Stimulated activated naive CD8-positive, alpha-beta T cell treated with anti-CD3 and anti-CD28 coated beads, Interleukin-15, Interleukin-2, amounts not matched to agents 100 ng/mL and 50 ng/mL, for 24 hours (primary cell): ENCODE measurements around the gene KBTBD4.
"Not testable (repeated sequence)": the region's sequence is repeated elsewhere in the genome, so short reads cannot be mapped to it uniquely, and the experiment has no call there.

ENCODE experiments used
- H3K27ac Mint-ChIP-seq: one replicate; pipeline ENCODE4 v1.8.0; 2021; ENCODE audit warnings: mild to moderate bottlenecking, mixed read lengths
- H3K27me3 Mint-ChIP-seq: one replicate; pipeline ENCODE4 v1.8.0; 2021; ENCODE audit warnings: mixed read lengths
- H3K36me3 Mint-ChIP-seq: one replicate; pipeline ENCODE4 v1.8.0; 2021; ENCODE audit warnings: low read depth, mixed read lengths
- H3K4me1 Mint-ChIP-seq: one replicate; pipeline ENCODE4 v1.8.0; 2021; ENCODE audit warnings: low read depth, mixed read lengths
- H3K4me3 Mint-ChIP-seq: one replicate; pipeline ENCODE4 v1.8.0; 2021; ENCODE audit warnings: mild to moderate bottlenecking, mixed read lengths
- H3K9me3 Mint-ChIP-seq: one replicate; pipeline ENCODE4 v1.8.0; 2021; ENCODE audit warnings: mixed read lengths

KBTBD4 gene

DNA sequence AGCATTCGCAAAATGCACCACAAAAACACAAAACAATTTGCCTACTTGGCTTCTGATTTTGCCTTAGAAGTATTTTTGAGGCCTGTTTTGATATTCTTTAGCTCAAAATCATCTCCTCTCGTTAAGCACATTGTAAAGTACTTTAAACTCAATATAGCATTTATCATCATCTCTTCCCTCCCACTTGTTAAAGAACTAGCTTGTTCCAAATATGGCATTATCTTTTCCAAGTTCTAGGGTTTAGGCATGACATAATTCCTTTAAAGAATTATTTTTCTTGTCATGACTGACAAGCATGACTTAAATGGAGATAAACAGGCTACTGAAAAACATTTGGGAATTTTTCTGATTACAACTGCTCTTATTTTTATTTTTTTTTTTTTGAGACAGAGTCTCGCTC is 47.1 kb downstream of the KBTBD4 start:
- no peak overlapping the region for H3K4me3 Mint-ChIP-seq
- H3K36me3 Mint-ChIP-seq: peaks cover 16% of the 10 kb centered on the region
- H3K9me3 Mint-ChIP-seq: no peaks in the 10 kb centered on the region
- peaks cover 53% of the 10 kb centered on the region for H3K4me1 Mint-ChIP-seq
- no peaks in the 10 kb centered on the region for H3K27me3 Mint-ChIP-seq
- H3K27ac Mint-ChIP-seq: no peak overlapping the region

DNA sequence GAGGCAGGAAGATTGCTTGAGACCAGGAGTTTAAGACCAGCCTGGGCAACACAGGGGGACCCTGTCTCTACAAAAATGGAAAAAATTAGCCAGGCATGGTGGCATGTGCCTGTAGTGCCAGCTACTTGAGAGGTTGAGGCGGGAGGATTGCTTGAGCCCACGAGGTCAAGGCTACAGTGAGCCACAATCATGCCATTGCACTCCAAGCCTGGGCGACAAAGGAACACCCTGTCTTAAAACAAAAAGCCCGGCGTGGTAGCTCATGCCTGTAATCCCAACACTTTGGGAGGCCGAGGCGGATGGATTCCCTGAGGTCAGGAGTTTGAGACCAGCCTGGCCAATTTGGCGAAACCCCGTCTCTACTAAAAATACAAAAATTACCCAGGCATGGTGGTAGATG is 48.0 kb downstream of the KBTBD4 start:
- H3K27me3 Mint-ChIP-seq, H3K4me3 Mint-ChIP-seq, H3K9me3 Mint-ChIP-seq: not testable (repeated sequence)
- Mint-ChIP-seq H3K36me3 (peaks cover 13% of the 10 kb centered on the region), H3K27ac (peak overlapping the region; percentile 70), H3K4me1 (peaks cover 63% of the 10 kb centered on the region)

- Mint-ChIP-seq H3K9me3 (no peaks in the 10 kb centered on the region), H3K27me3 (no peaks in the 10 kb centered on the region), H3K36me3 (peaks cover 12% of the 10 kb centered on the region), H3K4me1 (peaks cover 67% of the 10 kb centered on the region), H3K27ac (peak overlapping the region; percentile 70), H3K4me3 (no peak overlapping the region)
These were observed 48.8 kb downstream of the KBTBD4 start for GRCh38 chr11:47529951-47530350.

DNA sequence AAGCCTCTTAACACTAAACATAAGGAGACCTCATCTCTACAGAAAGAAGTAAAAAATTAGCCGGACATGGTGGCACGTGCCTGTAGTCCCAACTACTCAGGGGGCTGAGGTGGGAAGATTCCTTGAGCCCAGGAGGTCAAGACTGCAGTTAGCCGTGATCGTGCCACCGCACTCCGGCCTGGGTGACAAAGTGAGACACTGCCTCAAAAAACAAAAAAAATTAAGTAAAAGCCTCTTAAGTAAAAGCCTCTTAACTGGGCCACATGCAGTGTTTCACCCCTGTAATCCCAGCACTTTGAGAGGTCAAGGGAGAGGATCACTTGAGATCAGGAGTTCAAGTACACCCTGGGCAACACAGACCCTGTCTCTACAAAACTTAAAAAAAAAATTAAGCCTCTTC is 51.6 kb downstream of the KBTBD4 start:
- peaks cover 71% of the 10 kb centered on the region for H3K4me1 Mint-ChIP-seq
- H3K9me3 Mint-ChIP-seq: no peaks in the 10 kb centered on the region
- H3K36me3 Mint-ChIP-seq: peaks cover 14% of the 10 kb centered on the region
- no peak overlapping the region for H3K4me3 Mint-ChIP-seq
- H3K27ac Mint-ChIP-seq: no peak overlapping the region
- no peaks in the 10 kb centered on the region for H3K27me3 Mint-ChIP-seq

GRCh38 chr11:47526032-47526431 is 52.7 kb downstream of the KBTBD4 start:
- not testable (repeated sequence) for H3K9me3 Mint-ChIP-seq, H3K27ac Mint-ChIP-seq, H3K27me3 Mint-ChIP-seq, H3K4me3 Mint-ChIP-seq
- peaks cover 14% of the 10 kb centered on the region for H3K36me3 Mint-ChIP-seq
- H3K4me1 Mint-ChIP-seq: peaks cover 73% of the 10 kb centered on the region

DNA sequence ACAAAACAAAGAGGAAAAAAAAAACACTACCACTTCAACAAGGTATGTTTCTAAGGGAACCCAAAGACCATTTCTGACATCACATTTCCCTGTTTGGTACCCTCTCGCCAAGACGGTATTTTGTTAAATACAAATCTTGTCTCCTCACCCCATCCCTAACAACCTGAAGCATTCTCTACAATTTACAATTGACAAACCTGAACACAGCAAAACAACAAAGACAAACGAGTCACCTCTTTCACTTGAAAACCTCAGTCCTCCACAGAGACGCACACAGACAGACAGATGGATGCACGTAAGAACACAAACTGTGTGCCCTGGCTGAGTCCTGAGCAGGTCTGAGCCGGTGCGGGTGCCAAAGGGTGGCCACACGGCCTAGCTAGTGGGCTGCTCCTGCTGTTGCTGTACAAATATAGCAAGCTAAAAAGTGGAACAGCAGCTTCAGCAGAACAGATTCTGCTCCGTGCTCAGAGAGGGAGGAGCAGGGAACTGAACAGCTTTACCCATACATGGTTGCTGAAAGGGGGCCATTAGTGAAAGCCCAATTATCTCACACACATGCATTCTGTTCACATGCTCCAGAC is 54.4 kb downstream of the KBTBD4 start:
- H3K36me3 Mint-ChIP-seq: peaks cover 15% of the 10 kb centered on the region
- H3K27ac Mint-ChIP-seq: peak overlapping the region; percentile 77
- peak overlapping the region; percentile 42 for H3K4me3 Mint-ChIP-seq
- no peaks in the 10 kb centered on the region for H3K9me3 Mint-ChIP-seq
- H3K4me1 Mint-ChIP-seq: peaks cover 77% of the 10 kb centered on the region
- H3K27me3 Mint-ChIP-seq: no peaks in the 10 kb centered on the region

GRCh38 chr11:47523490-47524225 is 55.1 kb downstream of the KBTBD4 start:
- Mint-ChIP-seq H3K4me1 (peaks cover 84% of the 10 kb centered on the region), H3K36me3 (peaks cover 17% of the 10 kb centered on the region), H3K27me3 (no peaks in the 10 kb centered on the region), H3K9me3 (no peaks in the 10 kb centered on the region), H3K4me3 (peak overlapping the region; percentile 38), H3K27ac (peak overlapping the region; percentile 77)
